GM12875 (cell line): ENCODE results near the gene SLA2.
"Not testable (repeated sequence)": the region's sequence is repeated elsewhere in the genome, so short reads cannot be mapped to it uniquely, and the experiment has no call there.

Experiments
- H3K4me3 ChIP-seq: one replicate; pipeline ENCODE4 v1.5.1; 2011; ENCODE audit warnings: low read depth, low read length, control low read depth
- CTCF ChIP-seq: IDR thresholded peaks from 2 replicates; pipeline ENCODE4 v1.5.1; 2011; ENCODE audit warnings: low read depth, mild to moderate bottlenecking, control low read depth, inconsistent platforms, low read length, moderate library complexity, borderline replicate concordance; ENCODE audit not compliant: insufficient read depth

Gene SLA2

GRCh38 chr20:36645998-36646397 lies at the start of gene SLA2:
SLA2 (minus strand) TSS chr20:36646196; CDS start chr20:36641335, 4,861 bp downstream.
- no peak within 1 kb of the TSS for H3K4me3 ChIP-seq
- no peak for TF ChIP-seq CTCF

- H3K4me3 ChIP-seq, result not testable (repeated sequence)
Observed at GRCh38 chr20:36695467-36695866, 49.5 kb upstream of the SLA2 start.

- no peak for TF ChIP-seq CTCF
- no peak overlapping the region for H3K4me3 ChIP-seq
Observed at GRCh38 chr20:36688630-36689029, 42.6 kb upstream of the SLA2 start.

- no peak for TF ChIP-seq CTCF
- no peak overlapping the region for H3K4me3 ChIP-seq
Observed at GRCh38 chr20:36687850-36688249, 41.9 kb upstream of the SLA2 start.

- H3K4me3 ChIP-seq, result no peak overlapping the region
- no peak for TF ChIP-seq CTCF
Observed at GRCh38 chr20:36686944-36687343, 40.9 kb upstream of the SLA2 start.

- no peak for TF ChIP-seq CTCF
Observed at GRCh38 chr20:36686504-36686903, 40.5 kb upstream of the SLA2 start.

GRCh38 chr20:36684747-36685146 lies 38.8 kb upstream of the SLA2 start:
- no peak for TF ChIP-seq CTCF
- H3K4me3 ChIP-seq, result no peak overlapping the region

More at GRCh38 chr20:36686504-36686903, 40.5 kb upstream of the SLA2 start:
- no peak overlapping the region for H3K4me3 ChIP-seq

GRCh38 chr20:36682311-36682710 lies 36.3 kb upstream of the SLA2 start:
- TF ChIP-seq CTCF, result no peak
- H3K4me3 ChIP-seq, result no peak overlapping the region
